ENCODE data around the gene HSPA6.
A peak's percentile ranks its signal among the peaks of the same experiment; 100 is the strongest.
"Not testable (repeated sequence)": the region's sequence is repeated elsewhere in the genome, so short reads cannot be mapped to it uniquely, and the experiment has no call there.

HSPA6 gene

DNA sequence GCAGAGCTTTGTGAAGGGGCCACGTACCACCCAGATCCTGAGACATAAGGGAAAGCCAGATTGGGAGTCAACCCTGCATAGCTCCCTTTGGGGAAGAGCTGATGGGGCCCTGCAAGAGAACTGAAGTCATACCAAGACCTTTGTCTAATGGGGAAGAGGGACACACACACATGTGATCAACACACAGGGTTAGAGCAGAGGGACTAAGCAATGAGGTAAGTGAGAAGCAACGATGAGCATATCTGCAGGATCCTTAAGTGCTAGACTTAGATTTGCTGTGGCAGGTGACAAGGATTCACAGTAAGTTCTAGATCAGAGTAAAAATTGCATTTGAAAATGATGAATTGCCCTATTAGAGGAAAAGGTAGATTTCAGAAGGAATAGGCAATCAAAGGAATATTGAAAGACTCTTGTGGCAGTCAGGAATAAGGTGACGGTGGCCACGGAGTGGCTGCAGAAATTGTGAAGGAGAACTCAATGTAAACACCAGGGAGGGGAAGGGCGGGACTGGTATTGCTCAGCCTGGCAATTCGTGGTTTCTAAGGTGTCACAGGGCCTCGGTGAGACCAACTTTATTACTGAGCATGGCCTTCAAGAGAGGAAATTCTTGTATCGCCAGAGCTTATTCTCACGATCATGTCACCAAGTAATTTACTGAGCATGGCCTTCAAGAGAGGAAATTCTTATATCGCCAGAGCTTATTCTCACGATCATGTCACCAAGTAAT lies 20.8 kb downstream of the HSPA6 start:
- DNase-seq (ENCODE audit: low read depth); H3K4me3 ChIP-seq (ENCODE audit: low read length): not testable (repeated sequence)

DNA sequence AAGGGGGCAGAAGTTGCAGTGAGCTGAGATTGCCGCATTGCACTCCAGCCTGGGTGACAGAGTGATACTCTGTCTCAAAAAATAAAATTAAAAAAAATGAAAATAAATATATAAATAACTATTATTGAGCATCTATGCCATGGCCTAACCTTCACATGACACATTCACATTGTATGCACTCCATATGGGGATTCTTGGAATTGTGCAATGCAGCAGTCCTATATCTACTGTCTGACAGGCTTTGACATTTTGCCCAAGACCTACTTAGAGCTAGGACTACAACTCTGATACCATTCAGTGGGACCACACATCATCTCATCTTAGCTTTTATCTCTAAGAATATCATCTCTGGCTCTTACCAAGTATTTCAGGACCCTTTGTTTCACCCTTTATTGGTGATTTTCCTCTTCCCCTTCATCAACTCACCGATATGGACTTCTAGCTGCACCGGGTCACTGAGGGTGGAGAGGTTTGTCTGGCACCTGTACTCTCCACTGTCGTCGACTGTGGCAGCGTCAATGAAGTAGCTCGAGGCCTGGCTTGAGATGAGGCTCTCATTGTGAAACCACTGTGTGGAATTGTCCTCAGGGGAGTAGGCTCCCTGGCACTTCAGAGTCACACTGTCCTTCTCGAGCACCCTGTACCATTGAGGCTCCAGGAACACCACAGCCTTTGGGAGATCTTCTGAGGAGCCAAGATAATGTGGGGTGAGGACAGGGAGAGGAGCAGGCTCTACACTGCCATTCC lies 23.8 kb downstream of the HSPA6 start:
- peak; percentile 44 for DNase-seq (ENCODE audit: low read depth)
- H3K4me3 ChIP-seq (ENCODE audit: low read length) = not testable (repeated sequence)

DNA sequence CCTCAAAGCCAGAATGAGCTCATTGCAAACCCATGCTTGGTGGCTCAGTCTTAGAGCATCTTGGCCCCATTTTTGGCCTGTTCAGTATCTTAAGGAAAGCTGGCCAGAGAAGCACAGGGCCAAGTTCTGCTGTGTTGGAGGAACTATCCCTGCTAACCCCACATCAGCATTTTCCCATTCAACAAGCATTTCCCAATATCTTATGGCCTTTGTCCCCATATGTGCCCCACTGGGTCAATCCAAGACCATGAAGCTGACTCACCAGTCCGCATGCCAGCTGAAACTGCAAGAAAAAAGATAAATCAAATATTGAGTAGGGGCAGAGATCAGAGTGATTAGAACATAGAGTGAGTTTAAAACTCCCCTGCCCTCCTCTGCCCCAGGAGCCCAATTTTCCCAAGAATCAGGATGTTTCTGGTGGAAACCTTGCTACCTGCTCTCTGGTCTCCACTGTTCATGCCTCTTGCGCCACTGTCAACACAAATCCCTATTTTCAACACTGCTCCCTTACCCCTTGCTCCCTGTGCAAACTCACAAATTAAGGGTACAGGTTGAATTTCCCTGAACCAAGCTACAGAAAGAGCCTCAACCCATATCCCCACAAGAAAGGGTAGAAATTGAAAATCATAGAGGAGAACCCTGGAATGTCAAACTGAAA lies 24.5 kb downstream of the HSPA6 start:
- not testable (repeated sequence) for H3K4me3 ChIP-seq (ENCODE audit: low read length); DNase-seq (ENCODE audit: low read depth)

DNA sequence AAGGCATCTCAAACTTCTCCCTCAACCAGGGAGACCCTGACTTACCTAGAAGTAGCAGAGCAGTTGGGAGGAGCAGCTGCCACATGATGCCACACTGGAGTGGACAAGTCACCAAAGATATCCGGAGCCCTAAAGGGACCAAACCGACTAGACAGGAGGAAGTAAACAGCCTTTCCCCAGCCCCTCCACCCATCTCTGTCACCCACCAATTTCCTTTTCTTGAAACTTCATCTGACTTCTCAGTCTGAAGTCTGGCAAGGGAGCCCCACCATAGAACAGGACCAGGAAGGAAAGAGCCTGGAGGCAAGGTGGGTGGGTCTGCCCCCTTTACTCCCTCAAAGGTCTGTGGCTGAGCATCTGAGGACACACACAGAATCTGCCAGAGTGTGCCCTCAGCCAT lies 25.3 kb downstream of the HSPA6 start, which contains the start of gene FCGR3A:
Gene FCGR3A, minus strand, starts transcription at position 167 of the 400 bp plus-strand sequence. Its CDS starts 82 bp downstream, at position 85.
- TF ChIP-seq, protein P1, sequence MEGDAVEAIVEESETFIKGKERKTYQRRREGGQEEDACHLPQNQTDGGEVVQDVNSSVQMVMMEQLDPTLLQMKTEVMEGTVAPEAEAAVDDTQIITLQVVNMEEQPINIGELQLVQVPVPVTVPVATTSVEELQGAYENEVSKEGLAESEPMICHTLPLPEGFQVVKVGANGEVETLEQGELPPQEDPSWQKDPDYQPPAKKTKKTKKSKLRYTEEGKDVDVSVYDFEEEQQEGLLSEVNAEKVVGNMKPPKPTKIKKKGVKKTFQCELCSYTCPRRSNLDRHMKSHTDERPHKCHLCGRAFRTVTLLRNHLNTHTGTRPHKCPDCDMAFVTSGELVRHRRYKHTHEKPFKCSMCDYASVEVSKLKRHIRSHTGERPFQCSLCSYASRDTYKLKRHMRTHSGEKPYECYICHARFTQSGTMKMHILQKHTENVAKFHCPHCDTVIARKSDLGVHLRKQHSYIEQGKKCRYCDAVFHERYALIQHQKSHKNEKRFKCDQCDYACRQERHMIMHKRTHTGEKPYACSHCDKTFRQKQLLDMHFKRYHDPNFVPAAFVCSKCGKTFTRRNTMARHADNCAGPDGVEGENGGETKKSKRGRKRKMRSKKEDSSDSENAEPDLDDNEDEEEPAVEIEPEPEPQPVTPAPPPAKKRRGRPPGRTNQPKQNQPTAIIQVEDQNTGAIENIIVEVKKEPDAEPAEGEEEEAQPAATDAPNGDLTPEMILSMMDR (IDR thresholded peaks at IDR 0.05; ENCODE audit: insufficient read depth, low read depth, low read length, missing control alignments) = no peak
- no peak for DNase-seq (ENCODE audit: low read depth)
- H3K4me3 ChIP-seq (ENCODE audit: low read length) = no peak within 1 kb of the TSS

DNA sequence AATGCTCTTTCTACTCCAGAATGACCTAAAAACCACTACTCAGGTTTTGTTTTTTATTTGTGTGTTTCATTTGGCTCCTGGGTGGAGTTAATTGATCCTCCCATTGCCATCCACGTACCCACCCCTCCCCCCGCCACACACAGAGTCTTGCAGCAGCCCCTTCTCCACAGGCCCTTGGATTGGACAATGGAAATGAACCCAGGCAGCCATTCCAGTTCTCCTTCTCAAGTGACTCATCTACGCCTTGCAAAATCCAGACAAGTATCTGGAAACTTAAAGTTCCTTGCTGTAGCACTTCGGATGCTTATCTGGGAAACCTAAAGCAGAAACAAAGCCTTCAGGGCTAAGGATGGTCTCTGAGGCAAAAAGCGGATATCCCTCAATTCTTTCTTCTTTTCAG lies 26.6 kb downstream of the HSPA6 start:
- H3K4me3 ChIP-seq (ENCODE audit: low read length) = not testable (repeated sequence)
- DNase-seq (ENCODE audit: low read depth) = peak; percentile 46

DNA sequence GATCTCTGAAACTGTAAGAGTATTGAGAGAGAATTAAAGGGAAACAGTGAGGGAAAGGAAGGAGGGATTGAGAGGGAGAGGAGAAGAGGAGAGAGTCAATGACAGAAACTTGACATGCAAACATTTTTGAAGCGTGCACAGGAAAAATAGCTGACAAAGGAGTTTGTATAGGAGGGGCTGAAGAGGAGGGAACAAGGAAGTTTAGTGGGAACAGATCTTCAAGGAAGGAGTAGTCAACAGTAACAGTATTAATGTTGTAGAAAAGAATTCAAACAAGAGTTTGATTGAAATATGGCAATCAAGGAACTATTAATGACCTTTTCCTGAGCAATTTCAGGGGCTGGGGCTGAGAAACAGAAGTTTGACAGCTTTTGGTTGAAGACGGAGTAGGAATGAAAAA lies 29.3 kb downstream of the HSPA6 start:
- not testable (repeated sequence) for H3K4me3 ChIP-seq (ENCODE audit: low read length); DNase-seq (ENCODE audit: low read depth)

DNA sequence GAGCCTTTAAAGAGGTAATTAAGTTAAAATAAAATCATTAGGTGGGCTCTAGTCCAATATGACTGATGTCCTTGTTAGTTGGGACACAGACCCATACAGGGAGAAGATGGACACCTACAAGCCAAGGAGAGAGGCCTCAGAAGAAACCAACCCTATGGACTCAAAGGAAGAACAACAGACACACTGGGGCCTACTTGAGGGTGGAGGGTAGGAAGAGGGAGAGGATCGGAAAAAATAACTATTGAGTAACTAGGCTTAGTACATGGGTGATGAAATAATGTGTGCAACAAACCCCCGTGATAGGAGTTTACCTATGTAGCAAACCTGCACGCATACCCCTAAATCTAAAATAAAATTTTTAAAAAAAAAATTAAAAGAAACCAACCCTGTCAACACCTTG lies 30.0 kb downstream of the HSPA6 start:
- DNase-seq (ENCODE audit: low read depth); H3K4me3 ChIP-seq (ENCODE audit: low read length): not testable (repeated sequence)

DNA sequence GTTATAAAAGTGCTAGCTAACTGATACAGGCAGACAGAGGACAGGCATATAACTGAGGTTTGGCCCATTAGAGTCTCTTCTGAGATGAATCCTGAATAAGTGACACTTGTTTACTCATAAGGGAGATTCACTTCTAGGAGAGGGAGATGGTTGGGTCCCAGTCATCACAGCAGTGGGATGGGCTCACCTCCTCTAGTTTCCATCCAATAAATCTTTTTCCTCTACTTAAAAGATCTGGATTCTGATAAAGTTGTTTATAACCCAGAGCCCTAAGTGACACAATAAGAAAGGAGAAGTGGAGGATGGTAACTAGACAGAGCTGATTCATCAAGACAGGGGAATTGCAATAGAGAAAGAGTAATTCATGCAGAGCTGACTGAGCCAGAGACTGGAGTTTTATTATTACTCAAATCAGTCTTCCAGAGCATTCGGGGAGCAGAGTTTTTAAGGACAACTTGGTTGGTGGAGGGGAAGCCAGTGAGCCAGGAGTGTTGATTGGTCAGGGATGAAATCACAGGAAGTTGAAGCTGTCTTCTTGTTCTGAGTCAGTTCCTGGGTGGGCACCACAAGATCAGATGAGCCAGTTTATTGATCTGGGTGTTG lies 30.6 kb downstream of the HSPA6 start:
- not testable (repeated sequence) for H3K4me3 ChIP-seq (ENCODE audit: low read length); DNase-seq (ENCODE audit: low read depth)

DNA sequence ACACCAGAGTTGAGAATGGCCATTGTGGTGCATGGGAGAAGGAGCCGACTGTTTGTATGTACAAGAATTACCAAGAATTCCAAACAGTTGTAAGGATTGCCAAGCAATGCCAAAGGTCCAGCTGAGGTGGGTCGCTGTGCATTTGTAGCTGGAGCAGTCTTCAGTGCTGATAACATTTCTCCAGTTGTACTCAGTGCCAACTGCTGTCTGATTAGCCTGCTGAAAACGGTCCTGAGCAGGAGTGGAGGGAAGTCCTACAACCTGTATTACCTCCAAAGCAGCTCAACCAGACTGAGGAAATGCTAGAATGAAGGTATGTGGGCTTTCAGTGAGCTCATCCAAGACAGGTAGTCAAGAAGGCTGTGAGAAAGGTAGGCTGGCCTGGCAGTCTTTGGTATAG lies 31.8 kb downstream of the HSPA6 start:
- DNase-seq (ENCODE audit: low read depth); H3K4me3 ChIP-seq (ENCODE audit: low read length): not testable (repeated sequence)

DNA sequence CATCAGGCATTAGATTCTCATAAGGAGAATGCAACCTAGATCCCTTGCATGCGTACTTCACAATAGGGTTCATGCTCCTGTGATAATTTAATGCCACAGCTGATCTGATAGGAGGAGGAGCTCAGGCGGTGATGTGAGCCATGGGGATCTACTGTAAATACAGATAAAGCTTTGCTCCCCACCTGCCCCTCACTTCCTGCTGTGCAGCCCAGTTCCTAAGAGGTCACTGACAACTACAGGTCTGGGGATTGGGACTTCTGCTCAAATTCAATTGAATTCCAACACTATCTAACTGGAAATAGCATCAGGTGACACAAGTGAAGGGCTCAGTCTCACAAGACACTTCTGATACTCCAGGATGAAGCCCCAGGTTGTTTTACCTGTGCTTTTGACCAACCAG lies 32.6 kb downstream of the HSPA6 start:
- not testable (repeated sequence) for DNase-seq (ENCODE audit: low read depth); H3K4me3 ChIP-seq (ENCODE audit: low read length)

DNA sequence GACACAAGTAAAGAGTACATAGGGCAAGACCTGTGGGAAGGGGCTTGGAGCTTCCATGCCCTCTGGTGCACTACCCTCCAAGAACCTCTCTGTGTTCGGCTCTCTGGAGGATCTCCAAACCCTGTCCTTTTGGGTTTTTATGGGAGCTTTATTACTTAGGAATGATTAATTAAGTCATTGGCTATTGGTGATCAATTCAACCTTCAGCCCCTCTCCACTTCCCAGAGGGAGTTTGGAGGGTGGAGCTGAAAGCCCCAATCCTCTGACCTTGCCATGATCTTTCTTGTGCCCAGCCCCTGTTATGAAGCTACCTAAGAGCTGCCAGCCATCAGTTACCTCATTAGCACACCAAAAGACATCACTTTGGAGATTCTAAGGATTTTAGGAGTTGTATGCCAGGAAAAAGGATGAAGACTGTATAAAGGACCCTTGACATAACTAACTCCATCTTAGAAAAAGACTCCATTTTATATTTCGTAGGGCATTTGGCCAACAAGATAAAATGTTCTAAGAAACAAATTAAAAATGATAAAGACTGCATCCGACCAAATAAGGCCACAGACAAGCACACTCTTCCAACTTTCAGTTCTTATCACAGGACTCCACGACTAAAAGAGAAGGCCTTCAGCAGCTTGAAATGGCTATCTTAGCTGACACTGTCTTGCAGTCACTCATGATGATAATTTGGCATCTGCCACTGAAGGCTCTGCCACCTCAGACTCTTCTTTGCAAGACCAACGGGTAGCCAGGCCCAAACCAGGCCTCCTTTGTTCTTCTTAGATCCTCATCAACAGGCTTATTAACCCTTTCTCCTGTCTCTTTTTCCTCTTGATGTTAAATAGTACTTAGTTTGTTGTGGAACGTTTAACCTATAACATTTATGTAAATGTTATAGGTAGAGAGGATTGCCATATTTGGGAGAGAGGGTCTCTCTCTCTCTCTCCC lies 33.4 kb downstream of the HSPA6 start:
- H3K4me3 ChIP-seq (ENCODE audit: low read length); DNase-seq (ENCODE audit: low read depth): not testable (repeated sequence)

DNA sequence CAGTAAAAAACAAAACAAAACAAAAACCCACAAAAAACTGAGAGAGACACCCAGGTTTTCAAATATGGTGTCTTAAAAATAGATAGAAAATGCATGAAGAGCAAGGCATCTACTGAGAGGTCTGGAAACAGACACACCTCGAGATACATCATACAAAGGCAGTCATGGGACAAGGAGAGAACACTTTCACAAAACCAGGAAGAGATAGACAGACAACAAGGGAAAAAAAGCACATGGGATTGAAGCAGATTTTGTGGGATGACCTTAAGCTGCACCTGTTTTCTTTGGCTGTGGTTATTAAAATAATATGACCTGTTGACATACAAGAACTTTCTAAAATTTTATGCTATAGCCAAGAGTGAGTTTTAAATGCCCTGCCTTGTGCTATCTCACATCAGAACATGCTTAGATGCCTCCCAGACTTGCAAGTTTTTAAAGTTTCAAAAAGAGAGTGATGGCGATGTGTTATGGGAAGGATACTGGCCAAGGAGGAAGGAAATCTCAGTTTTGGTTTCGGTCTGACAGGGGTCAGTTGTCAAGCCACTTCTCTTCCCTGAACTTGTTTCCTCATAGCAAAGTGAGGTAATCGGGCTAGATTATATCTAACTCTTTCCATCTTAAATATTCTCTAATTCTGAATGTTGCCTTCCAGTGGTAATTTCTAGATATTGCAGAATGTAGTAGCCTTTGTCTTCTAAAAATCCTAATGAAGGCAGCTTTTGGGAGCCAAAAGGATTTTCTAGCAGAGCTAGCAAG lies 36.8 kb downstream of the HSPA6 start:
- peak; percentile 8 for DNase-seq (ENCODE audit: low read depth)
- H3K4me3 ChIP-seq (ENCODE audit: low read length) = not testable (repeated sequence)

DNA sequence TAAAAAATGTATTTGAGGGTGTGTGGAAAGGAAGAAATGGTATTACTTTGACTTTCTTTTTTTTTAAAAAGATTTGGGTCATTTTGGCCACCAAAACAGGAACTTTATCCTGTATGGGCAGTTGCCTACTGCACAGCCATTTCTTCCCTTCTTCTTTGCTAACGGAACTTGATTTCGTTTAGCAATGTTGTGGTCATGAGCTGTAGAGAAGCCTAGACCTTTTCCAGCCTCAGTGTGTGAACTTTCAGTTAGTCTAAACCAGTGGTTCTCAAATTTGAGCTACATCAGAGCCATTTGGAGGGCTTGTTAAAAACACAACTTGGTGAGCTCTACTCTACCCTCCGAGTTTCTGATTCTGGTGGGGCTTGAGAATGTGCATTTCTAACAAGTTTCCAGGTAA lies 38.1 kb downstream of the HSPA6 start:
- not testable (repeated sequence) for DNase-seq (ENCODE audit: low read depth); H3K4me3 ChIP-seq (ENCODE audit: low read length)

DNA sequence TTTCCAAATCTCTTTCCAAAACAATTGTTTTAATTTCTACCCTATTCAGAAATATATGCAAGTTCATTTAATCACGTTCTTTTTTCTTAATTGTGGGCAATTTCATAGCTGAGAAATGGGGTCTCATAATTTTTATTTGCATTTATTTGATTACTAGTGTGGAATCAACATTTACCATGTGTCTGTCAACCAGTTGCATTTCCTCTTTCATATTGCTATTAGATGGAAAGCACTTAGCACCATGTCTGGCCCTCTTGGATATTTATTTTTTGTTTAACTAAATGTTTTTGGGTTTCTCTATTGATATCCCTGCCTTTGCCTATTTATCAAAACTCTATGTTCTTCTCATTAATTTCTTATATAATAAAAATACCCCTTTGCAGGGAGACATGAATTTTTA lies 39.2 kb downstream of the HSPA6 start:
- DNase-seq (ENCODE audit: low read depth); H3K4me3 ChIP-seq (ENCODE audit: low read length): not testable (repeated sequence)

DNA sequence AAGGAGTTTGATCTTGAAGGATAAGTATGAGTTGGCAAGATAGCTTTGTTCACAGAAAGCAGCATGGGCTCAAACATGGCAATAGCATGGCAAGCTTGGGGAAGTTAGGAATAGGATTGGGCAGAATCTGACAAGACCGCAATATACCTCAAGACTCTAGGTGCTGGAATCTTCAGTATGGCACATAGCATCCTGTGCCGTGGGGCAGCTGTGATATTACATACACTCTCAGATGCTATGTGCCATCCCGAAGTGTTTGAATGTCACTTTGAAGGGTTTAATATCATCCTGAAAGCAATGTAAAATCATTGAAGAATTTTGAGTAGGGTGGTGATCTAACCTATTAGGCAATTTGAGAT lies 42.2 kb downstream of the HSPA6 start:
- not testable (repeated sequence) for H3K4me3 ChIP-seq (ENCODE audit: low read length); DNase-seq (ENCODE audit: low read depth)

DNA sequence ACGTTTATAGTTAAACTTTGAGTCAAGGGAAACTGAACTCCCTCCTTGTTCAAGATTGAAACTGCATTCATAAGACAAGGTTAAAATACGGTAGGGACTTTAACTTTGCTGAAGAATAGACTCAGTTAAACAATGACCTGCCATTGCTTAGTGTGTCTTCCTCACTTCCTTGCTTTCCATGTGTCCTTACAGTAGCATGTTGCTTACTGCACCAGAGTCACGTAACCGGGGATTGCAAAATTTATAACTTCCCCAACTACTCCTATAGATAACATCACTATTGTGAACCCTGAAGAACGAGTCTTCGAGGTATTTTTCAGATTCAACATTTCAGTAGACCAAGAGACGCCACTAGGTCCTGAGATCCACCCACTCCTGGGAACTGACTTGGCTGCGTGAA lies 47.4 kb downstream of the HSPA6 start:
- H3K4me3 ChIP-seq (ENCODE audit: low read length); DNase-seq (ENCODE audit: low read depth): not testable (repeated sequence)

All from epithelial cell of esophagus (primary cell).